Testis (tissue), 3 donors: Measurements from ENCODE around the gene NELL1. TPM values are rescaled to one million over a fixed set of nuclear protein-coding genes. Genes with fewer than 3 reads are reported as not detected.

Experiments
- DNase-seq: peaks from one replicate; pipeline ENCODE4 v3.0.0-alpha.2; 2019
- H3K27ac ChIP-seq, 2 donors: fragments of 200-600 bp; sonication (generic); one replicate each; pipeline ENCODE4 v1.5.1; 2019
- H3K27me3 ChIP-seq: fragments of 200-600 bp; sonication (generic); one replicate; pipeline ENCODE4 v1.5.1; 2019
- H3K36me3 ChIP-seq: fragments of 200-600 bp; sonication (generic); one replicate; pipeline ENCODE4 v1.5.1; 2017; ENCODE audit warnings: low read depth; ENCODE audit errors: missing control alignments
- H3K4me1 ChIP-seq: fragments of 200-600 bp; sonication (generic); one replicate; pipeline ENCODE4 v1.5.1; 2019
- H3K4me3 ChIP-seq, 2 donors: fragments of 200-600 bp; sonication (generic); one replicate each; pipeline ENCODE4 v1.5.1; 2017 to 2019
- H3K9me3 ChIP-seq: fragments of 200-600 bp; sonication (generic); one replicate; pipeline ENCODE4 v1.5.1; 2017
- POLR2A ChIP-seq: fragments of 450-650 bp; IDR thresholded peaks from one replicate; pipeline ENCODE4 v1.6.1; 2017; ENCODE audit warnings: antibody characterized with exemption, mild to moderate bottlenecking, moderate library complexity
- WGBS, 2 donors: methylation state at CpG; one replicate each; pipeline ENCODE4 v1.1.5; 2018; 5-methylcytosine and 5-hydroxymethylcytosine counted together
- intact Hi-C: fragments of 100-400 bp; cut with DNase I; formaldehyde crosslinking; loops from one replicate; pipeline ENCODE4 v1.15.1; 2023; ENCODE audit warnings: low total_unique reads
- polyA plus RNA-seq: library from polyadenylated mRNA; stranded (reverse); fragments of 350-450 nt; fragmentation: Illumina TruSeq; extraction: RNeasy Lipid Tissue Mini Kit (QIAGEN cat#74804); gene quantifications from one replicate; pipeline ENCODE4 v1.2.3, GENCODE V29; 2014; ENCODE audit warnings: low read depth, low replicate concordance; ENCODE audit not compliant: insufficient read depth
- total RNA-seq, 2 donors: library from RNA; depleted of rRNA; stranded (reverse); fragments of >200 nt; gene quantifications; one replicate each; pipeline ENCODE4 v1.2.3, GENCODE V29; 2016
- TF ChIP-seq, protein P1 (sequence below), 3 experiments: fragments of 450-650 bp in 2 of 3; fragments of 200-600 bp in 1 of 3; sonication (generic) in 1 of 3; IDR thresholded peaks; one replicate each; pipeline ENCODE4 v1.5.1; 2016 to 2019; ENCODE audit warnings: antibody characterized with exemption in 3 of 3, mild to moderate bottlenecking in 2 of 3, moderate library complexity in 1 of 3

NELL1 gene
- total and polyA plus RNA-seq, 3 donors from 2014 or later = 4.9 to 8.9 (median 7.0) TPM

GRCh38 chr11:21316591-21316990 is 647.2 kb downstream of the NELL1 start:
- no peaks in the 10 kb centered on the region for H3K36me3 ChIP-seq
- DNase-seq = no peak
- no peaks in the 10 kb centered on the region for H3K4me1 ChIP-seq
- no peaks in the 10 kb centered on the region for H3K9me3 ChIP-seq
- H3K27ac ChIP-seq = no peak overlapping the region
- TF ChIP-seq POLR2A = no peak
- TF ChIP-seq, protein P1, sequence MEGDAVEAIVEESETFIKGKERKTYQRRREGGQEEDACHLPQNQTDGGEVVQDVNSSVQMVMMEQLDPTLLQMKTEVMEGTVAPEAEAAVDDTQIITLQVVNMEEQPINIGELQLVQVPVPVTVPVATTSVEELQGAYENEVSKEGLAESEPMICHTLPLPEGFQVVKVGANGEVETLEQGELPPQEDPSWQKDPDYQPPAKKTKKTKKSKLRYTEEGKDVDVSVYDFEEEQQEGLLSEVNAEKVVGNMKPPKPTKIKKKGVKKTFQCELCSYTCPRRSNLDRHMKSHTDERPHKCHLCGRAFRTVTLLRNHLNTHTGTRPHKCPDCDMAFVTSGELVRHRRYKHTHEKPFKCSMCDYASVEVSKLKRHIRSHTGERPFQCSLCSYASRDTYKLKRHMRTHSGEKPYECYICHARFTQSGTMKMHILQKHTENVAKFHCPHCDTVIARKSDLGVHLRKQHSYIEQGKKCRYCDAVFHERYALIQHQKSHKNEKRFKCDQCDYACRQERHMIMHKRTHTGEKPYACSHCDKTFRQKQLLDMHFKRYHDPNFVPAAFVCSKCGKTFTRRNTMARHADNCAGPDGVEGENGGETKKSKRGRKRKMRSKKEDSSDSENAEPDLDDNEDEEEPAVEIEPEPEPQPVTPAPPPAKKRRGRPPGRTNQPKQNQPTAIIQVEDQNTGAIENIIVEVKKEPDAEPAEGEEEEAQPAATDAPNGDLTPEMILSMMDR (IDR thresholded peaks at IDR 0.05) = no peak
- no peak overlapping the region for H3K4me3 ChIP-seq
- intact Hi-C loops = no loop called here
- 20 to 33% methylated on average over 1 of the region's 1 CpG for WGBS, 2 donors
- H3K27me3 ChIP-seq = no peaks in the 10 kb centered on the region

DNA sequence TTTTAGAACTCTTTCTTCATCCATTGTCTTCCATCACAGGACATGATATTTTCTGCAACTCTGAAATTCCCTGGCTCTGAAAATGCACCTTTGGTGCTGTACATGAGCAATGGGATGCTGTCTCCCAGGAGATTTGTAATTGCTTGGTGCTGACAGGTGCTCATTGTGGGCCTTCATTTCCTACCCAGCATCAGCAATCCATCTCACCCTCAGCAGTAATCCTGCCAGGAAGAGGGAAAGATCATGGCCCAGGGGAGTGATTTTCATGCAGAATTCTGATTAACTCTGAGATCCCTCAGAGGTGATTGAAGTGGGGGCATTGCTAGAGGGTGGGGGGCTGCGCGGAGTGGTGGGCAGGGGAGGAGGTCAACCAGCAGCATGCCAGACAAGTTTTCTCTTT is 651.7 kb downstream of the NELL1 start:
- DNase-seq = no peak

GRCh38 chr11:21321530-21321929 is 652.1 kb downstream of the NELL1 start:
- no peaks in the 10 kb centered on the region for H3K36me3 ChIP-seq
- no peaks in the 10 kb centered on the region for H3K27me3 ChIP-seq
- DNase-seq = no peak
- WGBS, 2 donors = 14 to 35% methylated on average over 1 of the region's 1 CpG
- intact Hi-C loops = no loop called here
- H3K4me3 ChIP-seq = no peak overlapping the region
- TF ChIP-seq, protein P1 (IDR thresholded peaks at IDR 0.05) = no peak
- no peak for TF ChIP-seq POLR2A
- H3K27ac ChIP-seq = no peak overlapping the region
- no peaks in the 10 kb centered on the region for H3K9me3 ChIP-seq
- no peaks in the 10 kb centered on the region for H3K4me1 ChIP-seq

More for the DNA sequence above, 651.7 kb downstream of the NELL1 start:
- 40 to 46% methylated on average over 2 of the region's 2 CpGs for WGBS, 2 donors
- Histone ChIP-seq H3K4me1 (no peaks in the 10 kb centered on the region), H3K27me3 (no peaks in the 10 kb centered on the region), H3K4me3 (no peak overlapping the region), H3K27ac (no peak overlapping the region), H3K9me3 (no peaks in the 10 kb centered on the region), H3K36me3 (no peaks in the 10 kb centered on the region)
- TF ChIP-seq POLR2A = no peak
- TF ChIP-seq, protein P1 (IDR thresholded peaks at IDR 0.05) = no peak
- intact Hi-C loops = no loop called here

DNA sequence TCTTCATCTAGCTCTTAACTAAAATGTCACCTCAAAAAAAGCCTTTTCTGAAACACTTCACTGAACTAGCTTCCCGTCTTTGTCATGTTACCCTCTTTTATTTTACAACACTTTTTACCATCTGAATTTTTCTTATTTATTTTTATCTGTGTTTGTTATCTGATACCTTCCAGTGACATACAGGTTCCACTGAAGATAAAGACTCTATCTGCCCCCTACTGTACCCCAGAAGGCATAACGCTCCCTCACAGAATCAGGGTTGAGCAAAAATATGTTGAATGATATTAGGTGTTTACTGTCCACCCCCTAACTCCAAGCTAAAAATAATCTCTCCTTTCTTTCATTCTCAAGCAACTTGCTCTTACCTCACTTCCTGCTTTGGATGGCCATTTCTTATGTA is 654.2 kb downstream of the NELL1 start:
- H3K27ac ChIP-seq = no peak overlapping the region
- H3K4me1 ChIP-seq = no peaks in the 10 kb centered on the region
- H3K36me3 ChIP-seq = no peaks in the 10 kb centered on the region
- WGBS, 2 donors = 93 to 100% methylated on average over 2 of the region's 2 CpGs
- no peaks in the 10 kb centered on the region for H3K27me3 ChIP-seq
- no peak overlapping the region for H3K4me3 ChIP-seq
- TF ChIP-seq, protein P1 (IDR thresholded peaks at IDR 0.05) = no peak
- TF ChIP-seq POLR2A = no peak
- intact Hi-C loops = no loop called here
- no peaks in the 10 kb centered on the region for H3K9me3 ChIP-seq
- DNase-seq = no peak

GRCh38 chr11:21343204-21343603 is 673.8 kb downstream of the NELL1 start:
- intact Hi-C loops = no loop called here
- 32 to 52% methylated on average over 2 of the region's 2 CpGs for WGBS, 2 donors
- no peaks in the 10 kb centered on the region for H3K36me3 ChIP-seq

More at GRCh38 chr11:21343204-21343603, 673.8 kb downstream of the NELL1 start:
- Histone ChIP-seq H3K9me3 (no peaks in the 10 kb centered on the region), H3K27ac (no peak overlapping the region), H3K27me3 (no peaks in the 10 kb centered on the region), H3K4me3 (no peak overlapping the region), H3K4me1 (no peaks in the 10 kb centered on the region)
- TF ChIP-seq, protein P1 (IDR thresholded peaks at IDR 0.05) = no peak
- TF ChIP-seq POLR2A = no peak
- DNase-seq = no peak
